B cell (primary cell): ENCODE results near the gene LRRC7.

Experiments used
- CTCF ChIP-seq: fragments of 200-600 bp; IDR thresholded peaks from one replicate; pipeline ENCODE4 v1.8.0; 2022; ENCODE audit warnings: antibody characterized with exemption, mild to moderate bottlenecking
- EZH2 ChIP-seq: IDR thresholded peaks from 2 replicates; pipeline ENCODE4 v1.6.1; 2012; ENCODE audit warnings: borderline replicate concordance, low read depth, mild to moderate bottlenecking, moderate library complexity, low read length; ENCODE audit not compliant: insufficient read depth, poor library complexity, severe bottlenecking

GRCh38 chr1:70083519-70083918 is 515.8 kb downstream of the LRRC7 start:
- TF ChIP-seq EZH2 (no peak), CTCF (no peak)
